HG02884 (cell line): ENCODE results near the gene CLDN5.
"Not testable (repeated sequence)": the region's sequence is repeated elsewhere in the genome, so short reads cannot be mapped to it uniquely, and the experiment has no call there.

Experiments used
- ATAC-seq: cut with Tn5 transposase; IDR thresholded peaks from one replicate; pipeline ENCODE4 v1.9.1; 2021; ENCODE audit warnings: mild to moderate bottlenecking, moderate library complexity; ENCODE audit not compliant: unreplicated experiment

CLDN5 gene

GRCh38 chr22:19548964-19549363 lies 24.8 kb upstream of the CLDN5 start:
- no peak for ATAC-seq

- not testable (repeated sequence) for ATAC-seq
These were observed 24.2 kb upstream of the CLDN5 start for GRCh38 chr22:19548427-19548826.

GRCh38 chr22:19547620-19548019 lies 23.4 kb upstream of the CLDN5 start:
- no peak for ATAC-seq

GRCh38 chr22:19546680-19547079 lies 22.5 kb upstream of the CLDN5 start:
- ATAC-seq: no peak

- no peak for ATAC-seq
These were observed 21.7 kb upstream of the CLDN5 start for GRCh38 chr22:19545935-19546207.

GRCh38 chr22:19543970-19544708 lies 19.9 kb upstream of the CLDN5 start:
- no peak for ATAC-seq

- ATAC-seq: no peak
These were observed 16.2 kb upstream of the CLDN5 start for GRCh38 chr22:19540394-19540793.

- ATAC-seq: no peak
These were observed 13.8 kb upstream of the CLDN5 start for GRCh38 chr22:19537941-19538488.

GRCh38 chr22:19536564-19536963 lies 12.4 kb upstream of the CLDN5 start:
- no peak for ATAC-seq

GRCh38 chr22:19535001-19535400 lies 10.8 kb upstream of the CLDN5 start:
- no peak for ATAC-seq

GRCh38 chr22:19533857-19534256 lies 9.6 kb upstream of the CLDN5 start:
- ATAC-seq: no peak

GRCh38 chr22:19533049-19533626 lies 8.9 kb upstream of the CLDN5 start:
- no peak for ATAC-seq

- ATAC-seq: not testable (repeated sequence)
These were observed 7.1 kb upstream of the CLDN5 start for GRCh38 chr22:19531327-19531726.

- no peak for ATAC-seq
These were observed 6.5 kb upstream of the CLDN5 start for GRCh38 chr22:19530751-19531150.

GRCh38 chr22:19529811-19530210 lies 5.6 kb upstream of the CLDN5 start:
- no peak for ATAC-seq

- no peak for ATAC-seq
These were observed 3.7 kb upstream of the CLDN5 start for GRCh38 chr22:19527861-19528417.

- no peak for ATAC-seq
These were observed 3.1 kb upstream of the CLDN5 start for GRCh38 chr22:19527321-19527721.

- ATAC-seq: no peak
These were observed 2.5 kb upstream of the CLDN5 start for GRCh38 chr22:19526702-19527111.

GRCh38 chr22:19526076-19526701 lies 2.0 kb upstream of the CLDN5 start:
- ATAC-seq: no peak

GRCh38 chr22:19525666-19526065 lies 1.5 kb upstream of the CLDN5 start:
- no peak for ATAC-seq

GRCh38 chr22:19525116-19525660 lies 978 bp upstream of the CLDN5 start:
- ATAC-seq: no peak
